H1 (cell line): Measurements from ENCODE around the gene CDR2L.

Experiments
- BRCA1 ChIP-seq: IDR thresholded peaks from 2 replicates; pipeline ENCODE4 v1.6.1; 2012; ENCODE audit warnings: low read depth, low read length, improper control_type of control experiment
- CEBPB ChIP-seq: IDR thresholded peaks from 2 replicates; pipeline ENCODE4 v1.6.1; 2012; ENCODE audit warnings: low read depth, low read length
- EZH2 ChIP-seq: fragments of 200-600 bp; sonication (generic); IDR thresholded peaks from 2 replicates; pipeline ENCODE4 v1.7.1; 2012; ENCODE audit warnings: low read depth, mild to moderate bottlenecking, moderate library complexity, low read length, inconsistent platforms; ENCODE audit not compliant: severe bottlenecking
- GABPA ChIP-seq: IDR thresholded peaks from 2 replicates; pipeline ENCODE4 v1.6.1; 2011; ENCODE audit warnings: mild to moderate bottlenecking, low read length, moderate library complexity, borderline replicate concordance; ENCODE audit not compliant: insufficient read depth
- POLR2AphosphoS5 ChIP-seq: IDR thresholded peaks from 2 replicates; pipeline ENCODE4 v1.6.1; 2011; ENCODE audit warnings: low read depth, low read length
- SIN3A ChIP-seq, 2 experiments: IDR thresholded peaks in 1 of 2; conservative IDR thresholded peaks in 1 of 2; 2 replicates each; pipeline ENCODE4 v1.6.1; 2011 to 2012; ENCODE audit warnings: low read length in 2 of 2, improper control_type of control experiment in 1 of 2, low read depth in 1 of 2, mild to moderate bottlenecking in 1 of 2
- SP1 ChIP-seq: IDR thresholded peaks from 2 replicates; pipeline ENCODE4 v1.6.1; 2011; ENCODE audit warnings: low read depth, low read length
- SRF ChIP-seq: IDR thresholded peaks from 2 replicates; pipeline ENCODE4 v1.6.1; 2011; ENCODE audit warnings: mild to moderate bottlenecking, low read depth, low read length, moderate library complexity
- TAF1 ChIP-seq: IDR thresholded peaks from 2 replicates; pipeline ENCODE4 v1.6.1; 2011; ENCODE audit warnings: mild to moderate bottlenecking, low read depth, low read length
- YY1 ChIP-seq: IDR thresholded peaks from 2 replicates; pipeline ENCODE4 v1.6.1; 2011; ENCODE audit warnings: low read depth, mild to moderate bottlenecking, low read length
- TF ChIP-seq, protein P1 (sequence below), 3 experiments: IDR thresholded peaks; 1 replicate in 2 of 3; 2 replicates in 1 of 3; pipeline versions ENCODE4 v1.5.1 to v1.6.1; 2011; ENCODE audit warnings: low read length in 3 of 3, mild to moderate bottlenecking in 3 of 3, inconsistent platforms in 2 of 3, low read depth in 1 of 3, moderate library complexity in 1 of 3; ENCODE audit not compliant: insufficient read depth in 1 of 3; ENCODE audit errors: control extremely low read depth in 1 of 3
- TF ChIP-seq, protein P2 (sequence below): IDR thresholded peaks from 2 replicates; pipeline ENCODE4 v1.6.1; 2012; ENCODE audit warnings: inconsistent platforms
- TF ChIP-seq, protein P3 (sequence below): IDR thresholded peaks from 2 replicates; pipeline ENCODE4 v1.6.1; 2012; ENCODE audit warnings: low read length, inconsistent platforms
- TF ChIP-seq, protein P4 (sequence below): IDR thresholded peaks from 2 replicates; pipeline ENCODE4 v1.6.1; 2012; ENCODE audit warnings: inconsistent platforms

DNA sequence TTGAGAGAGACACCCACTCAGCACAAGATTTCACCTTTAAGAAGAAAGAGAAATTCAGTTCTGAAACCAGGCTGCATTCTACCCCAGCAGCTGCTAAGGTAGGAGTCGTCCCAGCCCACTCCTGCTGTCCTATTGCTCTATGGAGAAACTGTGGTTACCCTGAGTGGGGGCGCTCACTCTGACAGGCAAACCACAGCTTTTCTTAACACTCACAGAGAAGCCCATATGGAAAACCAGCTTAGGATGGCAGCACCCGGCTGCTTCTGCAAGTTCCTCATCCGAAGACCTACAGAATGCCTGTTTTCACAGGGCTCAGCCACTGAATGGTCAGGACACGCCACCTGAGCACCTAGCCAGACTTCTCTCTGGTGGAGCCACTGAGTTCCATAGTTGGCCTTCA is 51.8 kb downstream of the CDR2L start:
- TF ChIP-seq EZH2 = no peak
- TF ChIP-seq, protein P1, sequence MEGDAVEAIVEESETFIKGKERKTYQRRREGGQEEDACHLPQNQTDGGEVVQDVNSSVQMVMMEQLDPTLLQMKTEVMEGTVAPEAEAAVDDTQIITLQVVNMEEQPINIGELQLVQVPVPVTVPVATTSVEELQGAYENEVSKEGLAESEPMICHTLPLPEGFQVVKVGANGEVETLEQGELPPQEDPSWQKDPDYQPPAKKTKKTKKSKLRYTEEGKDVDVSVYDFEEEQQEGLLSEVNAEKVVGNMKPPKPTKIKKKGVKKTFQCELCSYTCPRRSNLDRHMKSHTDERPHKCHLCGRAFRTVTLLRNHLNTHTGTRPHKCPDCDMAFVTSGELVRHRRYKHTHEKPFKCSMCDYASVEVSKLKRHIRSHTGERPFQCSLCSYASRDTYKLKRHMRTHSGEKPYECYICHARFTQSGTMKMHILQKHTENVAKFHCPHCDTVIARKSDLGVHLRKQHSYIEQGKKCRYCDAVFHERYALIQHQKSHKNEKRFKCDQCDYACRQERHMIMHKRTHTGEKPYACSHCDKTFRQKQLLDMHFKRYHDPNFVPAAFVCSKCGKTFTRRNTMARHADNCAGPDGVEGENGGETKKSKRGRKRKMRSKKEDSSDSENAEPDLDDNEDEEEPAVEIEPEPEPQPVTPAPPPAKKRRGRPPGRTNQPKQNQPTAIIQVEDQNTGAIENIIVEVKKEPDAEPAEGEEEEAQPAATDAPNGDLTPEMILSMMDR (IDR thresholded peaks at IDR 0.05; ENCODE audit: control extremely low read depth in 1 of 3, insufficient read depth in 1 of 3, low read depth in 1 of 3, low read length in 3 of 3) = no peak
- TF ChIP-seq SIN3A (conservative IDR thresholded peaks at IDR 0.05 in 1 of 2, IDR thresholded peaks at IDR 0.05 in 1 of 2; ENCODE audit: low read depth in 1 of 2, low read length in 2 of 2) = no peak
- TF ChIP-seq POLR2AphosphoS5 = no peak
- TF ChIP-seq SRF = no peak
- no peak for TF ChIP-seq GABPA
- TF ChIP-seq YY1 = no peak
- TF ChIP-seq CEBPB = no peak
- TF ChIP-seq, protein P2, sequence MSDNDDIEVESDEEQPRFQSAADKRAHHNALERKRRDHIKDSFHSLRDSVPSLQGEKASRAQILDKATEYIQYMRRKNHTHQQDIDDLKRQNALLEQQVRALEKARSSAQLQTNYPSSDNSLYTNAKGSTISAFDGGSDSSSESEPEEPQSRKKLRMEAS = no peak
- TF ChIP-seq, protein P3, sequence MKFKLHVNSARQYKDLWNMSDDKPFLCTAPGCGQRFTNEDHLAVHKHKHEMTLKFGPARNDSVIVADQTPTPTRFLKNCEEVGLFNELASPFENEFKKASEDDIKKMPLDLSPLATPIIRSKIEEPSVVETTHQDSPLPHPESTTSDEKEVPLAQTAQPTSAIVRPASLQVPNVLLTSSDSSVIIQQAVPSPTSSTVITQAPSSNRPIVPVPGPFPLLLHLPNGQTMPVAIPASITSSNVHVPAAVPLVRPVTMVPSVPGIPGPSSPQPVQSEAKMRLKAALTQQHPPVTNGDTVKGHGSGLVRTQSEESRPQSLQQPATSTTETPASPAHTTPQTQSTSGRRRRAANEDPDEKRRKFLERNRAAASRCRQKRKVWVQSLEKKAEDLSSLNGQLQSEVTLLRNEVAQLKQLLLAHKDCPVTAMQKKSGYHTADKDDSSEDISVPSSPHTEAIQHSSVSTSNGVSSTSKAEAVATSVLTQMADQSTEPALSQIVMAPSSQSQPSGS = no peak
- no peak for TF ChIP-seq SP1
- TF ChIP-seq BRCA1 = no peak
- no peak for TF ChIP-seq TAF1
- TF ChIP-seq, protein P4, sequence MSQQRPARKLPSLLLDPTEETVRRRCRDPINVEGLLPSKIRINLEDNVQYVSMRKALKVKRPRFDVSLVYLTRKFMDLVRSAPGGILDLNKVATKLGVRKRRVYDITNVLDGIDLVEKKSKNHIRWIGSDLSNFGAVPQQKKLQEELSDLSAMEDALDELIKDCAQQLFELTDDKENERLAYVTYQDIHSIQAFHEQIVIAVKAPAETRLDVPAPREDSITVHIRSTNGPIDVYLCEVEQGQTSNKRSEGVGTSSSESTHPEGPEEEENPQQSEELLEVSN = no peak
